GM21381 (cell line): Measurements from ENCODE around the gene THBD.

Experiments
- ATAC-seq: cut with Tn5 transposase; IDR thresholded peaks from one replicate; pipeline ENCODE4 v1.9.1; 2021; ENCODE audit warnings: mild to moderate bottlenecking, moderate library complexity; ENCODE audit not compliant: unreplicated experiment

The THBD gene

DNA sequence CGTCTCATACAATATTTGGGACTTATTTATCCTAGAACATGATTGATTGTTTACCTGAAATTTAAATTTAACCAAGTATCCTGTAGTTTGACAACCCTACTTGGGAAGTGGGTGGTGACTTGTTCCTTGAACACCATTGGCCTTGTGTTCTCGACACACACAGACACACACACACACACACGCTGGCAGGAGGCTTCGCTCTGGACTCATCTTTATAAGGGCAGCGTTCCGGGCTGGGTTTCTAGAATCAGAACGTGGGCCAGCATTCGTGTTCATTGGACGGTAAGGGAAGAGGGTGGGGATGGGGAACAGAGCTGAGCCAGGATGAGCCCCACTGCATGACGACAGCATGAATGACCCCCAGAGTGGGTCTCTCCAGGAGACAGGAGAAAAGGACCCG is 30.5 kb downstream of the THBD start:
- no peak for ATAC-seq

DNA sequence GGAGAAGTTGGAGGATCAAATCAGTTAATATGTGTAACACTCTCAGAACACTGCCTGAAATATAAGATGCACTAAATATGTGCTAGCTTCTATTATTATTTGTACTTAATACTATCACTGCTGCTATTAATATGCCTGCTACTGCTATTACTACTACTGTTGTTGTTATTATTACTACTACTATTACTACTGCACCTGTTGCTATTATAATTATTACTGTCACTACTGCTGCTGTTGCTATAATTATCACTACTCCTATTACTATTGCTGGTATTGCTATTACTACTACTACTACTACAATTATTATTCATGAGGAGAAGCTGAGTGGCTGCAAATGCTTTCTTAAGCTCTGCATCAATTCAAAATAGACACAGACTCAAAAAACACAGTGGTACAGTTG is 31.0 kb downstream of the THBD start:
- ATAC-seq, result no peak

- no peak for ATAC-seq
Observed at GRCh38 chr20:23017516-23017915, 32.0 kb downstream of the THBD start.

DNA sequence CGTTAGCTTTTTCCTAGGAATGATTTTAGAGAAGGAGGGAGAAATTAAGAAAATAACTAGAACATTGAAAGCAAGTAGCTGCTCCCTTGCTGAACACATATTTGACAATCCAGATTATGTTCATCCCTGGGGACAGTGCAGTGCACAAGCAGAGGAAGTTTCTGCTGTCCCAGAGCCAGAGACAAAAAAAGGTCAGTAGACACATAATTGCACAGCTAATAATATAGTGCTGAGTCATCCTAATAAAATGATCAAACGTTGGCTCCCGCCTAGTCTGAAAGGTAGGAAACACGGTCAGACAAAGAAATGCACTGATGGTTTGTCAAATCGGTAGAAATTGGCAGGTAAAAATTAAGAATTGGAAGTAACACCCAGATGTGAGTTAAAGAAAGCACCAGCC is 36.0 kb downstream of the THBD start:
- no peak for ATAC-seq

DNA sequence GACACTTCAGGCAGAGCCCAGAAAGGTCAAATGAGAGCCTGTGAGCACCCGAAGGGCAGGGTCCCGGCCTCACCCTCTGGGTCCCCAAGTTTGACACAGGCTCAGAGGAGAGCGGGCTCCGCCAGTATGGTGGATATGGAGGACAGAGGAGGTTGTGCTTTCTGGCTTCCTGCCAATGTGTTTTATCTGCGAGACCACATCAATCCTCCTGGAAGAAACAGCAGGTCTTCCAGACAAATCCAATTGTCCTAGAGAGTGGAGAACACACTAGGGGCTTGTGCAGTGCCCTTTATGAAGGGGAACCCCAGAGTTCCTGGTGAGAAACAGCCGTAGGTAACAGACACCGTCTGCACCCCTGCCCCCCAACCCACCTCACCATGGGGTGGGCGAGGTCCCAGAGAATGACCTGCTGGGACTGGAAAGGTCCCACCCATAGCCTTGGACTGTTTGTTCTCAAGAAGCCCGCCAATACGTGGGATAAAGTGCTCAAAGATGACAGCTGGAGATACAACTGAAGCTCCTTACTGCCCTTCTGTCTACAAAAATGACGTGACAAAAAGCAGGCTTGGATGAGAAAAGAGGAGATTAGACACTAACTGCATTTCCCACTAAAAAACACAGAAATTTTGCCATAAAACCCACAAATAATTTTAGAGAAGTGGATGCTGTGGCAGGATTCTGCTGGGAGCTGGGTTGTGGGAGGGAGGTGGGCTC is 38.3 kb downstream of the THBD start:
- no peak for ATAC-seq

- ATAC-seq, result no peak
Observed at GRCh38 chr20:23010096-23010495, 39.4 kb downstream of the THBD start.

DNA sequence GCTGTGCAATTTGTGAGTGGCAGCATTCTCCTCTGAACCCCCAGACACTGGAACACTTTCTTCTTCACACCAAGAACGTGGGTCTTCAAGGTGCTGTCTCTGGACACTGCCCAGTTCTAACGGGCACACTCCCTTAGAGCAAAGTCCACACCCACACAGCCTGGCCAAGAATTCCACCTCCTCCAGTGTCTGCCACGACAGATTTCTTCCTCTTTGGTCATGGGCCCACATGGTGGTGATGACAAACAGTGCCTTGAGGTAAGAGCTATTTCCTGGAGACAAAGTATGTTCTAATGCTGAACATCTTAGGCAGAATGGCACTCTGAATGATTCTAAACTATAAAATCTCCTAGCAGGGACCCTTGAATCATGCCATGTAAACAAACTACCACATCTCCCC is 39.8 kb downstream of the THBD start:
- ATAC-seq, result no peak

DNA sequence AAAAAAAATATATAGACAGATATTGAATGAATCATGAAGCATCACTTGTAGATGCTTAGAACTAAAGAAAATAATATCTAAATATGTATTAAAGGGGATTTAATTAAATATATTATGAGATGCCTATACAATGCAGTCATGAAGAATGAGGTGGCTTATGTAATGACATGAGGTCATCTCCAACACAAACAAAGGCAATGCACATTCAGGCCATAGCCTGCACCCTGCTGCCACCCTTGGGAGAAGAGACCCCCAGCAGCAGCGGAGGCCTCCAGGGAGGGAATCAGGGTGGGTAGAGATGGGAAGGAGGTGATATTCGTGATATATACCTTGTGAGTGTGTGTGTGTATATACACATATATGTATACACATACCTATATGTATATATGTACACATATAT is 40.8 kb downstream of the THBD start:
- no peak for ATAC-seq

GRCh38 chr20:23007886-23008655 is 41.4 kb downstream of the THBD start:
- ATAC-seq, result no peak

- ATAC-seq, result no peak
Observed at GRCh38 chr20:23007462-23007861, 42.0 kb downstream of the THBD start.

GRCh38 chr20:23005776-23006175 is 43.7 kb downstream of the THBD start:
- ATAC-seq, result no peak

DNA sequence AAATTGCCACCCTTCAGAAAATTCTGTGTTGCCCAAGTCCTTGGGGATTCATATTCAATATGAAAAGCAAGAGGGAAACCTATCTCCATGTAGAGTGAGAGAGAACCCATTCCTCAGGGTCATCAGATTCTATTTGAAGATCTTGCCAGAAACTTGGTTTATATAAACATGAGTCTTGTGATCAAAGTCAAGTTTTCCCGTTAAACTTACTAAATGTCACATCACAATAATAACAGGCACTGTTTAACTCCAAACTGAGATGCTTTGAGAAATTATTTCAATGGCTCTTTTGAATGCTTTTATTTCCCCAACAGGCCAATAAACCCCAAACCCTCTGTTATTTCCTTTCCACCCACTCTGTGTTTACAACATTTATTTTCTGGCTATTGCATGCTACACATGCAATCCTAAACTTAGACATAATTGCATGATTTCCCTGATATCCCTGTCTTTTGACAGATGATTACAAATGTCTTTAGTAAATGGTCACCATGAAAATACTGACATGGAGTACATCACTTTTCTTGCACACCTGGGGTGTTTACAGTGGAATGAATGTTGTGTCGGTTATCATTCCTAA is 45.5 kb downstream of the THBD start:
- ATAC-seq, result no peak

DNA sequence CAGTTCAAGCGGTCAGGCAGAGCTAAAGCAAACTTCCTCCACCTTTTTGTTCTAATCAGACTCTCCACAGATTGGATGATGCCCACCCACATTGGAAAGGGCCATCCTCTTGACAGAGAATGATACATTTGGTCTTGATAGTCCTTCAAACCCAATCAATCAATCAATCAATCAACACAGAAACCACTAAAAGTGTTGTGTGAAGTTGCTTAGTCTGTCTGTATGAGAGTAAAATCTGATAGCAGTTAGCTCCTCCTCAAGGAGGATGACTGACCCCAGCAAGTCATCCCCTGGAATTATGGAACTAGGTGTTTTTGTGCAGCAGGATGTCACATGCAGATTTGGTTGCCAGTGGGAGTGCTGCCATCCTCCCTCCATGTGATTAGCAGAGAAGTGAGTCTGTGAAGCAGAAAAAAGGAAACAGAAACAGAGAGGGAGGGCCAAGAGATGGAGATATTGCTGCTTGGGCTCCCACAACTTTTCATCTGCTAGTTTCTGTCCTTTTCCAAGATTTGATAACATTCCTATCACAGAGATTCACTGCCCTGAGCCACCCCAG is 46.3 kb downstream of the THBD start:
- no peak for ATAC-seq

DNA sequence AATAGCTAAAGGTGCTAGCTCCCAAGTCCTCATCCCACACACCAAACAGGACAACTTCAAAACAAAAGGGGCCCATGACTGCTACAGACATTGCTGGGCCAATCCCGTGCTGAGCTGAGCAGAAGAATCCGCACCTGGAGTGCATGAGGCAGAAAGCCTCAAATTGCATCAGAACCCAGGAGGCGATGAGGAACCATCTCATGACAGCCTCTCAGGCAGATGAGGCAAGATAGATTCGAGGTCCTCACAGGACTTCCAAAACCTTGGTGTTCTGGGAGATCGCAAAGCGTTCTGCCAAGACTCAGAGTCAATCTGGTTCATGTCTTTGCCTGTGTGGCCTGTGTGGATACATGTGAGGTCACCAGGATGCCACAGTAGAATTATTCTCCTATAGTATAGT is 47.2 kb downstream of the THBD start:
- no peak for ATAC-seq

GRCh38 chr20:23000232-23000947 is 49.1 kb downstream of the THBD start:
- no peak for ATAC-seq

DNA sequence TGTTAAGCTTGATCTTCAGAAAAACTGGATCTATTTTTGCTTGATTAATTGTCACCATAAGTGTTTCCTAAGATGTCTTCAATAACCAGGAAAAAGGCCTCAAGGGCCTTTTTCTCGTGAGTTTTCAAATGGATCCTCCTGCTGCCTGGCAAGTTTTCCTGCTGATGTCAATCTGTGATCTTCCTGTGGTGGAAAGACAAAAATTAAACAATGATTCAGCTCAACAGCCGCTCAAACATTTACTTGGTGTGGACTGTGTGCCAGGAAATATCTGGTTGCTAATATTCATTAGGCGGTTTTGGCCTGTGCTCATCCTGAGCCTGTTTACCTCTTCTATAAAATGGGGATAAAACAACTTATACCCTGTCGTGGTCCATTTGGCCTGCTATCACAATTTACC is 49.7 kb downstream of the THBD start:
- ATAC-seq, result no peak

GRCh38 chr20:22998476-22998875 is 51.0 kb downstream of the THBD start:
- no peak for ATAC-seq

DNA sequence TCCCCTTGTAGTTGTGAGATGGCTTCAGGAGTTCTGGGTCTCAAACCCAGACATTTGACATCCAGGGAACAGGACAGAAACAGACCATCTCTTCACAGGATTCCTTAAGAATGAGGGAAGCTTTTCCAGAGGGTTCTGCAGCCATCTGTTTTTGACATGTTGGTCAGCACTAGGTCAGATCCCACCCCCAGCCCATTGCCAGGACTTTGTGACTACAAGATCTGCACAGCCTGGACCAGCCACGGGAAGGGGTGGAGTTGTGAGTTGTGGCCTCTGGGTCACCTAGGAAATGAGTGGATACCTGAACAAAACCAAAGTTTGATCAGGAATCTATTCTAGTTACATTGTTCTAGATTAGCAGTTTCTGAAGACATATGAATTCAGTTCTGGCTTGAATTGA is 53.5 kb downstream of the THBD start:
- no peak for ATAC-seq
